Mucosa of gallbladder (tissue), 1 donor: ENCODE measurements around the gene SERPINB10. TPM values are rescaled to one million over a fixed set of nuclear protein-coding genes. Genes with fewer than 3 reads are reported as not detected.

Experiments used
- DNase-seq: peaks from one replicate; pipeline ENCODE4 v3.0.0-alpha.2; 2020; ENCODE audit warnings: low spot score
- total RNA-seq: library from RNA; stranded (reverse); gene quantifications from one replicate; pipeline ENCODE4 v1.2.1, GENCODE V29; 2021
- donor health status: DM: no; HTN: no; CAD: no.

SERPINB10 gene
- total RNA-seq, 1 donor from 2014 or later = not detected

DNA sequence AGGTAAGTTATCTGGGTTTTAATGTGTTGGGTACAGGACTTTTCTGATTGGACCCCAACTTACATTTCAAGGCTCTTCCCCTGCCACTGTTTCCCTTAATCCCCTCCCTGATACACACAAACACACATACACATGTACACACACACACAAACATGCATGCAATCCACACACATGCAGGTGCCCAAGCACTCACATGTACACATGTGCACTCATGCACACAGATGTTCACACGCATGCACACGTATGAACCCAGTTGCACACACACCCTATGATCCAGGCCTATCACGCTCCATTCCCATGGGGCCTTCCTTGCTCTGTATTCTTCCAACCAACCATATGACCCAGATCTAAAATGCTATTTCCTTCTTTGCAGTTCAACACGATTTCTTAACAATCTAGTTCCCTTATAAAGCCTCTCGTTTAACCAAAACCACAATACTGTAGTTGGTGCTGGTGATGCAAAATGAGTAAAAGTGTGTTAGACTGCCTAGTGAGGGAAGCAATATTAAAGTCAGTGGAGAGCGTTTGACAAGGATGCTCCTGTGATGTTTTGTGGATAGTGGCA lies 73.2 kb downstream of the SERPINB10 start:
- no peak for DNase-seq

DNA sequence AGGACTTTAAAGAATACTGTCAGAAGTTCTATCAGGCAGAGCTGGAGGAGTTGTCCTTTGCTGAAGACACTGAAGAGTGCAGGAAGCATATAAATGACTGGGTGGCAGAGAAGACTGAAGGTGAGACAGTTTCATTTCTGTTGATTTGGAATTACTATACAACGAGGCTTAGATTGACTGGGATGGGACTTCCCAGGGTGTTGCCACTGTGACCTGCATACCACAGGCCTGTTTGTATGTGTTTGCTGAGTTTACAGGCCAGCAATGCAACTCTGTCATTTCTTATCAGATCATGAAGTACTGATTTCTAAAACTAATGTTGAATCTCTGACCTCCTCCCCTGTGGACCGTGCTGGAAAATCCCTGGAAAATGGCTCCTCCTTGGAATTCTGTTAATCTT lies 74.0 kb downstream of the SERPINB10 start:
- no peak for DNase-seq

DNA sequence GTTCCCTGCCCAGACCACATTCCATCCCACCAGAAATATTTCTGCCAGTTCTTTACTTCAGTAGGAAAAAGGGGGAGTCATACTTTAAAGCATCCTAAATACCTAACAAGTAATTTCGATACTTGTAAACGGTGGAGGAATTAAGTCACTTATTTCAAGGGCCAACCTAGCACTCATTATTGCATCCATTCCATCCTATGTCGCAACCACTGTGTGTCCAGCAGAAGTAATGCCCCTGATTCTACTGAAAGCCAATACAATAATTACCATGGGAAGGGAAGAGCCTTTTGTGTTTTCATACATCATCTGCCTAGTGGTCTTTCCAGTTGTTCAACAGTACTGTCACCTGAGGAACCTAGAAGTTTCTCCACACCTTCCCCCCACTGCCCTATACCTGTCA lies 74.6 kb downstream of the SERPINB10 start:
- DNase-seq = no peak

Other genes with a start within 250 kb of the SERPINB10 start
- gene SERPINB3, start 246.1 kb upstream of the SERPINB10 start, total RNA-seq = not detected
- not detected for gene SERPINB11, start 205.0 kb upstream of the SERPINB10 start, total RNA-seq
- 0.17 TPM for gene SERPINB7, start 132.5 kb upstream of the SERPINB10 start, total RNA-seq
- not detected for gene SERPINB2, start 20.3 kb upstream of the SERPINB10 start, total RNA-seq
- not detected for gene HMSD, start 41.3 kb downstream of the SERPINB10 start, total RNA-seq
- gene SERPINB8, start 62.1 kb downstream of the SERPINB10 start, total RNA-seq = 19.5 TPM
- gene LINC00305, start 241.1 kb downstream of the SERPINB10 start, total RNA-seq = not detected